ENCODE measurements around the gene MAD1L1.
"Not testable (repeated sequence)": the region's sequence is repeated elsewhere in the genome, so short reads cannot be mapped to it uniquely, and the experiment has no call there.

The MAD1L1 gene

GRCh38 chr7:1992554-1992953 is 240.2 kb downstream of the MAD1L1 start:
- DNase-seq (ENCODE audit: low read depth in 1 of 2, low spot score in 1 of 2): no peak

- DNase-seq (ENCODE audit: low read depth in 1 of 2, low spot score in 1 of 2): no peak
Observed at GRCh38 chr7:1990001-1990670, 242.6 kb downstream of the MAD1L1 start.

GRCh38 chr7:1989049-1989860 is 243.5 kb downstream of the MAD1L1 start:
- no peak for DNase-seq (ENCODE audit: low read depth in 1 of 2, low spot score in 1 of 2)

- no peak for DNase-seq (ENCODE audit: low read depth in 1 of 2, low spot score in 1 of 2)
Observed at GRCh38 chr7:1988533-1988930, 244.2 kb downstream of the MAD1L1 start.

- DNase-seq (ENCODE audit: low read depth in 1 of 2, low spot score in 1 of 2): no peak
Observed at GRCh38 chr7:1987591-1988532, 244.9 kb downstream of the MAD1L1 start.

GRCh38 chr7:1987084-1987535 is 245.6 kb downstream of the MAD1L1 start:
- DNase-seq (ENCODE audit: low read depth in 1 of 2, low spot score in 1 of 2): no peak

- no peak for DNase-seq (ENCODE audit: low read depth in 1 of 2, low spot score in 1 of 2)
Observed at GRCh38 chr7:1986366-1987083, 246.2 kb downstream of the MAD1L1 start.

GRCh38 chr7:1985936-1986335 is 246.8 kb downstream of the MAD1L1 start:
- DNase-seq (ENCODE audit: low read depth in 1 of 2, low spot score in 1 of 2): no peak

GRCh38 chr7:1985042-1985441 is 247.7 kb downstream of the MAD1L1 start:
- no peak for DNase-seq (ENCODE audit: low read depth in 1 of 2, low spot score in 1 of 2)

- no peak for DNase-seq (ENCODE audit: low read depth in 1 of 2, low spot score in 1 of 2)
Observed at GRCh38 chr7:1981878-1982230, 250.9 kb downstream of the MAD1L1 start.

GRCh38 chr7:1981201-1981877 is 251.4 kb downstream of the MAD1L1 start:
- DNase-seq (ENCODE audit: low read depth in 1 of 2, low spot score in 1 of 2): no peak

GRCh38 chr7:1979591-1980560 is 252.9 kb downstream of the MAD1L1 start:
- no peak for DNase-seq (ENCODE audit: low read depth in 1 of 2, low spot score in 1 of 2)

- no peak for DNase-seq (ENCODE audit: low read depth in 1 of 2, low spot score in 1 of 2)
Observed at GRCh38 chr7:1978656-1979590, 253.8 kb downstream of the MAD1L1 start.

- no peak for DNase-seq (ENCODE audit: low read depth in 1 of 2, low spot score in 1 of 2)
Observed at GRCh38 chr7:1977876-1978441, 254.8 kb downstream of the MAD1L1 start.

- no peak for DNase-seq (ENCODE audit: low read depth in 1 of 2, low spot score in 1 of 2)
Observed at GRCh38 chr7:1977059-1977875, 255.5 kb downstream of the MAD1L1 start.

GRCh38 chr7:1976521-1976920 is 256.2 kb downstream of the MAD1L1 start:
- not testable (repeated sequence) for DNase-seq (ENCODE audit: low read depth in 1 of 2, low spot score in 1 of 2)

GRCh38 chr7:1975581-1975980 is 257.2 kb downstream of the MAD1L1 start:
- no peak for DNase-seq (ENCODE audit: low read depth in 1 of 2, low spot score in 1 of 2)

All from activated T-helper 1 cell treated with anti-CD3 and anti-CD28 coated beads, Interleukin-2, amount 50 U/mL, for 16 hours (primary cell).